Measurements from ENCODE around the gene ACVRL1.

The ACVRL1 gene

GRCh38 chr12:51917041-51917590 lies 9.8 kb downstream of the ACVRL1 start:
- no peak for DNase-seq (ENCODE audit: low read depth)

GRCh38 chr12:51917746-51918453 lies 10.6 kb downstream of the ACVRL1 start:
- DNase-seq (ENCODE audit: low read depth), result no peak

- DNase-seq (ENCODE audit: low read depth), result no peak
Observed at GRCh38 chr12:51920046-51920445, 12.7 kb downstream of the ACVRL1 start.

GRCh38 chr12:51921017-51921725 lies 13.9 kb downstream of the ACVRL1 start:
- DNase-seq (ENCODE audit: low read depth), result no peak

GRCh38 chr12:51922146-51922545 lies 14.8 kb downstream of the ACVRL1 start:
- DNase-seq (ENCODE audit: low read depth), result no peak

GRCh38 chr12:51922762-51923505 lies 15.6 kb downstream of the ACVRL1 start:
- DNase-seq (ENCODE audit: low read depth), result no peak

GRCh38 chr12:51923506-51924365 lies 16.4 kb downstream of the ACVRL1 start:
- peak; percentile 25 for DNase-seq (ENCODE audit: low read depth)

- DNase-seq (ENCODE audit: low read depth), result no peak
Observed at GRCh38 chr12:51924551-51925319, 17.4 kb downstream of the ACVRL1 start.

GRCh38 chr12:51925346-51926063 lies 18.2 kb downstream of the ACVRL1 start:
- DNase-seq (ENCODE audit: low read depth), result no peak

- DNase-seq (ENCODE audit: low read depth), result no peak
Observed at GRCh38 chr12:51926064-51926632, 18.8 kb downstream of the ACVRL1 start.

GRCh38 chr12:51926718-51927117 lies 19.4 kb downstream of the ACVRL1 start:
- peak; percentile 27 for DNase-seq (ENCODE audit: low read depth)

- DNase-seq (ENCODE audit: low read depth), result no peak
Observed at GRCh38 chr12:51932218-51933076, 25.1 kb downstream of the ACVRL1 start.

- DNase-seq (ENCODE audit: low read depth), result no peak
Observed at GRCh38 chr12:51934080-51934479, 26.8 kb downstream of the ACVRL1 start.

GRCh38 chr12:51937926-51938325 lies 30.6 kb downstream of the ACVRL1 start:
- DNase-seq (ENCODE audit: low read depth), result no peak

- no peak for DNase-seq (ENCODE audit: low read depth)
Observed at GRCh38 chr12:51938726-51939125, 31.4 kb downstream of the ACVRL1 start.

GRCh38 chr12:51941011-51941581 lies 33.8 kb downstream of the ACVRL1 start:
- DNase-seq (ENCODE audit: low read depth), result no peak

- DNase-seq (ENCODE audit: low read depth), result no peak
Observed at GRCh38 chr12:51941604-51942003, 34.3 kb downstream of the ACVRL1 start.

GRCh38 chr12:51942056-51942455 lies 34.8 kb downstream of the ACVRL1 start:
- no peak for DNase-seq (ENCODE audit: low read depth)
